CD4-positive, alpha-beta T cell treated with Interleukin-4 for 1 hour (primary cell): Measurements from ENCODE around the gene GRB10.

ENCODE experiments used
- DNase-seq, 2 donors: peaks; one replicate each; pipeline ENCODE4 v3.0.0-alpha.2; 2020 to 2022

Gene GRB10

DNA sequence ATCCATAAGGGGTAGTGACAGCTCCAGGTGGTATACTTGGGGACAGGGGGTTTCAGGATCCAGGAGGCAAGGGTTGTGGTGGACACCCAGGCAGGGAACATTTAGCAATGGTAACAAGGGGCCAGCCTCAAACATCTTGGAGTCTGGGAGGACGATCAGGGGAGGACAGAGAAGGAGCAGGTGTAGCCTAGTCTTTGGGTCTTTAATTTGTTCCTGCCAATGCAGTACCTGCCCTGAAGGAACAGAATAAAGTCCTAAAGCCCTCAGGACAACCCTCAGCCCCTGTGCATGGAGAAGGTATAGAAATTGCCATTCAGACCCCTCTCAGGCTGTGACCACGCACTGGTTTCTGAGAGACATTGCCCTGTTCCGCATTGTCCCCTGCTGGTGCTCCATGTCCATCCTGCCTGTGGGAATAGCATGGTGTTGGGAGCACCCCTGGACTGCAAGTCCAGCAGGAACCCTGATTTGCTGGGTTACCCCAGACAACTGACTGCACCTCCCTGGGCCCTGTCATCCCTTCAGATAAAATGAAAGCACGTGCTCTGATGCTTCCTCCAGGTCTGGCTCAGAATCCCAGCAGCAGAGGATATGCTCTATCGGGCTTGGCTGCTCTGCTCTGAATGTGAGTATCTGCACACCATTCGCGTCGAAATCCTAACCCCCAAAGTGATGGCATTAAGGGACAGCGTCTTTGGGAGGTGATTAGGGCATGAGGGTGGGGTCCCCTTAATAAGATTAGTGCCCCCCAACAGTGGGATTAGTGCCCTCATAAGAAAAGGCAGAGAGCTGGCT lies 241.7 kb downstream of the GRB10 start:
- no peak for DNase-seq
